GM21717 (cell line): ENCODE data around the gene RNPEP.
"Not testable (repeated sequence)": the region's sequence is repeated elsewhere in the genome, so short reads cannot be mapped to it uniquely, and the experiment has no call there.

Experiments used
- ATAC-seq: cut with Tn5 transposase; IDR thresholded peaks from one replicate; pipeline ENCODE4 v1.9.1; 2021; ENCODE audit warnings: mild to moderate bottlenecking, moderate library complexity; ENCODE audit not compliant: unreplicated experiment

The RNPEP gene

GRCh38 chr1:201958348-201958747 is 24.1 kb upstream of the RNPEP start:
- ATAC-seq, result no peak

GRCh38 chr1:201962382-201962781 is 20.1 kb upstream of the RNPEP start:
- ATAC-seq, result not testable (repeated sequence)

GRCh38 chr1:201964261-201964660 is 18.2 kb upstream of the RNPEP start:
- no peak for ATAC-seq

GRCh38 chr1:201966171-201966570 is 16.3 kb upstream of the RNPEP start:
- ATAC-seq, result no peak

GRCh38 chr1:201968202-201968925 is 14.1 kb upstream of the RNPEP start:
- no peak for ATAC-seq

GRCh38 chr1:201970334-201971159 is 11.9 kb upstream of the RNPEP start:
- no peak for ATAC-seq

GRCh38 chr1:201982082-201982622 is 296 bp upstream of the RNPEP start:
- ATAC-seq, result no peak

- ATAC-seq, result no peak
Observed at GRCh38 chr1:201983380-201983805, 945 bp downstream of the RNPEP start.

GRCh38 chr1:201984446-201984845 is 2.0 kb downstream of the RNPEP start:
- no peak for ATAC-seq

GRCh38 chr1:201985355-201985754 is 2.9 kb downstream of the RNPEP start:
- ATAC-seq, result no peak

GRCh38 chr1:201988601-201989000 is 6.2 kb downstream of the RNPEP start:
- no peak for ATAC-seq

GRCh38 chr1:201989354-201990128 is 7.1 kb downstream of the RNPEP start:
- no peak for ATAC-seq

GRCh38 chr1:201990427-201990826 is 8.0 kb downstream of the RNPEP start:
- ATAC-seq, result no peak

GRCh38 chr1:201999625-202000238 is 17.3 kb downstream of the RNPEP start:
- no peak for ATAC-seq

- no peak for ATAC-seq
Observed at GRCh38 chr1:202002507-202002906, 20.1 kb downstream of the RNPEP start.

- ATAC-seq, result no peak
Observed at GRCh38 chr1:202004711-202005110, 22.3 kb downstream of the RNPEP start.

- ATAC-seq, result no peak
Observed at GRCh38 chr1:202005958-202006357, 23.5 kb downstream of the RNPEP start.

GRCh38 chr1:202007304-202007703 is 24.9 kb downstream of the RNPEP start:
- no peak for ATAC-seq

GRCh38 chr1:202007805-202008489 is 25.5 kb downstream of the RNPEP start:
- ATAC-seq, result no peak
